CD14-positive monocyte (primary cell): Measurements from ENCODE around the gene CCDC149. TPM values are rescaled to one million over a fixed set of nuclear protein-coding genes. Genes with fewer than 3 reads are reported as not detected.

Source experiments
- DNase-seq, 3 donors: peaks; one replicate each; pipeline ENCODE4 v3.0.0-alpha.2; 2011 to 2022
- H2AFZ ChIP-seq: 2 replicates; pipeline ENCODE4 v1.6.0; 2012; ENCODE audit warnings: mild to moderate bottlenecking, low read depth, low read length, inconsistent platforms; ENCODE audit not compliant: insufficient read depth, poor library complexity, severe bottlenecking
- H3K27ac ChIP-seq, 2 donors: 1 replicate in 1 of 2; 2 replicates in 1 of 2; pipeline ENCODE4 v1.5.1; 2012 to 2013; ENCODE audit warnings: low read length in 2 of 2, control low read depth in 1 of 2, inconsistent platforms in 1 of 2, low read depth in 1 of 2, mild to moderate bottlenecking in 1 of 2
- H3K27me3 ChIP-seq, 2 donors: one replicate each; pipeline versions ENCODE4 v1.6.0 to v1.6.1; 2011 to 2013; ENCODE audit warnings: low read length in 2 of 2; ENCODE audit not compliant: control insufficient read depth in 2 of 2, insufficient read depth in 2 of 2
- H3K36me3 ChIP-seq, 2 donors: replicated peaks in 1 of 2; 1 replicate in 1 of 2; 2 replicates in 1 of 2; pipeline versions ENCODE4 v1.5.1 to v1.6.1; 2012 to 2013; ENCODE audit warnings: low read length in 2 of 2, control low read depth in 1 of 2, inconsistent platforms in 1 of 2, mild to moderate bottlenecking in 1 of 2; ENCODE audit not compliant: insufficient read depth in 2 of 2, control insufficient read depth in 1 of 2
- H3K4me1 ChIP-seq, 2 donors: 1 replicate in 1 of 2; 2 replicates in 1 of 2; pipeline versions ENCODE4 v1.5.1 to v1.6.1; 2012 to 2013; ENCODE audit warnings: low read length in 2 of 2, control low read depth in 1 of 2, inconsistent platforms in 1 of 2, mild to moderate bottlenecking in 1 of 2, moderate library complexity in 1 of 2; ENCODE audit not compliant: insufficient read depth in 2 of 2, control insufficient read depth in 1 of 2
- H3K4me2 ChIP-seq: replicated peaks from 2 replicates; pipeline ENCODE3; 2012; ENCODE audit warnings: low read length, moderate library complexity, mild to moderate bottlenecking; ENCODE audit not compliant: poor library complexity, severe bottlenecking; ENCODE audit errors: extremely low read depth
- H3K4me3 ChIP-seq, 3 experiments: fragments of 200-600 bp in 1 of 3; sonication (generic) in 1 of 3; replicated peaks in 1 of 3; 1 replicate in 2 of 3; 2 replicates in 1 of 3; pipeline ENCODE4 v1.5.1; 2011 to 2013; ENCODE audit warnings: low read length in 3 of 3, mild to moderate bottlenecking in 3 of 3, control low read depth in 2 of 3, low read depth in 2 of 3, inconsistent platforms in 1 of 3, moderate library complexity in 1 of 3
- H3K79me2 ChIP-seq: 2 replicates; pipeline ENCODE4 v1.6.0; 2012; ENCODE audit warnings: mild to moderate bottlenecking, control low read depth, inconsistent platforms, low read length, moderate library complexity; ENCODE audit not compliant: insufficient read depth
- H3K9ac ChIP-seq: 2 replicates; pipeline ENCODE4 v1.6.0; 2017; ENCODE audit warnings: low read length, mild to moderate bottlenecking; ENCODE audit not compliant: insufficient read depth, poor library complexity, severe bottlenecking
- H3K9me3 ChIP-seq, 2 donors: replicated peaks in 1 of 2; 1 replicate in 1 of 2; 2 replicates in 1 of 2; pipeline versions ENCODE4 v1.5.1 to v1.6.1; 2012 to 2013; ENCODE audit warnings: low read length in 2 of 2, control low read depth in 1 of 2; ENCODE audit not compliant: control insufficient read depth in 1 of 2, insufficient read depth in 1 of 2
- H4K20me1 ChIP-seq: 2 replicates; pipeline ENCODE4 v1.6.0; 2012; ENCODE audit warnings: mild to moderate bottlenecking, low read length, control low read depth, moderate library complexity; ENCODE audit not compliant: insufficient read depth
- H3K27ac Mint-ChIP-seq, 7 donors: one replicate each; pipeline ENCODE4 v1.8.0; 2020; ENCODE audit warnings: mild to moderate bottlenecking in 7 of 7, mixed read lengths in 7 of 7, moderate library complexity in 6 of 7, inconsistent platforms in 2 of 7
- H3K27me3 Mint-ChIP-seq, 3 donors: one replicate each; pipeline ENCODE4 v1.8.0; 2021 to 2022; ENCODE audit warnings: low read depth in 3 of 3, mild to moderate bottlenecking in 3 of 3, mixed read lengths in 3 of 3, moderate library complexity in 3 of 3, inconsistent platforms in 1 of 3
- H3K36me3 Mint-ChIP-seq, 2 donors: one replicate each; pipeline ENCODE4 v1.8.0; 2020; ENCODE audit warnings: mixed read lengths in 2 of 2, inconsistent platforms in 1 of 2, mild to moderate bottlenecking in 1 of 2
- H3K4me1 Mint-ChIP-seq: one replicate; pipeline ENCODE4 v1.8.0; 2020; ENCODE audit warnings: mild to moderate bottlenecking, mixed read lengths
- H3K4me3 Mint-ChIP-seq, 2 donors: one replicate each; pipeline ENCODE4 v1.8.0; 2020; ENCODE audit warnings: mild to moderate bottlenecking in 2 of 2, mixed read lengths in 2 of 2, moderate library complexity in 1 of 2
- H3K9me3 Mint-ChIP-seq, 7 donors: one replicate each; pipeline ENCODE4 v1.8.0; 2020 to 2022; ENCODE audit warnings: mixed read lengths in 7 of 7, mild to moderate bottlenecking in 6 of 7, moderate library complexity in 6 of 7, inconsistent platforms in 2 of 7
- WGBS: methylation state at CpG from one replicate; pipeline ENCODE4 v1.1.5; 2013; ENCODE audit warnings: missing lambda C conversion rate; ENCODE audit not compliant: insufficient coverage; 5-methylcytosine and 5-hydroxymethylcytosine counted together
- intact Hi-C, 2 donors: fragments of 100-400 bp; cut with micrococcal nuclease; formaldehyde crosslinking; loops; one replicate each; pipeline versions ENCODE4 v1.15.0 to v1.15.1; 2023
- polyA plus RNA-seq, 3 donors: library from polyadenylated mRNA; depleted of rRNA in 1 of 3; unstranded in 2 of 3; stranded (reverse) in 1 of 3; fragments of 300-500 nt in 2 of 3; fragments of >200 nt in 1 of 3; fragmentation: Illumina TruSeq in 2 of 3; gene quantifications; 1 replicate in 2 of 3; 2 replicates in 1 of 3; pipeline ENCODE4 v1.2.3, GENCODE V29; 2012 to 2021
- TF ChIP-seq, protein P1 (sequence below): fragments of 200-600 bp; IDR thresholded peaks from one replicate; pipeline ENCODE4 v1.8.0; 2022; ENCODE audit warnings: antibody characterized with exemption, mild to moderate bottlenecking

The CCDC149 gene
- polyA plus RNA-seq, 3 donors = 5.5 to 15.8 (median 14.9) TPM

DNA sequence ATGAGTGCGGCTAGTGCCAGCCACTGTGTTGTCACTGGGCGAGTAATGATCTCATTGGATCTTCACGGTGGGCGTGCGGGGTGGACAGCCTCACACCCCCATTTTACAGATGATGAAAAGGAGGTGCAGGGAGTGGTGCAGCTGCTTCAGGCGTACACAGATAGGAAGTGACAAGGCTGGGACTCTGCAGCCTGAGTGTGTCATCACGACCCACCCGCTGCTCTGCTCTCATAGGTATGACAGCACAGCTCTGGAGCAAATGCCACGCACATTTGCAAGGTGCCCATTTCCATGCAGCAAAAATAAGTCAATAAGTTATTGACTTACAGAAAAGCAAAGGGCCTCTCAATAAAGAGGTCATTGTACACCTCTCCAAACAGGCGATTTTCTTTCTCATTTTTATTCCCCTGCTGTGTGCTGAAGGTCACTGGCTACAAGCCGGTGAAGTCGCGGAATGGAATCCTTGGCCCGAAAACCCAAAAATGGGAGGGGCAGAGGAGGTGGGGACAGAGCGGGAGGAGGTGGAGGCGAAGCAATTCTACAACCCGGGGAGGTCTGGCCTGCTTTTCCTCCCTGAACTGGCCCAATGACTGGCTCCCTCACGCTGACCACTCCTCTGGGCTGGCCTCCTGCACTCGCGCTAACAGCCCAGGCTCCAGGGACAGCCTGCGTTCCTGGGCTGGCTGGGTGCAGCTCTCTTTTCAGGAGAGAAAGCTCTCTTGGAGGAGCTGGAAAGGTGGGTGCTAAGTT, 117.8 kb downstream of the CCDC149 start, which contains the start of gene SOD3:
SOD3 (plus strand) TSS at position 658 of the 750 bp plus-strand sequence. CDS start 3,949 bp downstream, outside the sequence.
- H3K4me3 ChIP-seq = peak within 1 kb of the TSS in 1 of 3 experiments; percentile 44
- no peak within 1 kb of the TSS for H3K27ac ChIP-seq
- H3K36me3 ChIP-seq = no peaks in the 10 kb centered on the region
- peaks cover 20 to 32% of the 10 kb centered on the region in 2 donors for H3K27me3 ChIP-seq
- DNase-seq = no peak
- no peak within 1 kb of the TSS for H3K9ac ChIP-seq
- peaks cover 0 to 10% (median 2%) of the 10 kb centered on the region in 7 donors for H3K9me3 Mint-ChIP-seq
- intact Hi-C loops = no loop called here
- H3K9me3 ChIP-seq = peaks cover 0 to 4% of the 10 kb centered on the region in 2 donors
- peak within 1 kb of the TSS; percentile 43 for H3K4me2 ChIP-seq
- H3K4me1 ChIP-seq = peaks cover 18 to 25% of the 10 kb centered on the region in 2 donors
- H3K4me1 Mint-ChIP-seq = peaks cover 24% of the 10 kb centered on the region
- no peaks in the 10 kb centered on the region for H4K20me1 ChIP-seq
- H3K79me2 ChIP-seq = no peaks in the 10 kb centered on the region
- H3K36me3 Mint-ChIP-seq = peaks cover 0 to 6% of the 10 kb centered on the region in 2 donors
- TF ChIP-seq, protein P1, sequence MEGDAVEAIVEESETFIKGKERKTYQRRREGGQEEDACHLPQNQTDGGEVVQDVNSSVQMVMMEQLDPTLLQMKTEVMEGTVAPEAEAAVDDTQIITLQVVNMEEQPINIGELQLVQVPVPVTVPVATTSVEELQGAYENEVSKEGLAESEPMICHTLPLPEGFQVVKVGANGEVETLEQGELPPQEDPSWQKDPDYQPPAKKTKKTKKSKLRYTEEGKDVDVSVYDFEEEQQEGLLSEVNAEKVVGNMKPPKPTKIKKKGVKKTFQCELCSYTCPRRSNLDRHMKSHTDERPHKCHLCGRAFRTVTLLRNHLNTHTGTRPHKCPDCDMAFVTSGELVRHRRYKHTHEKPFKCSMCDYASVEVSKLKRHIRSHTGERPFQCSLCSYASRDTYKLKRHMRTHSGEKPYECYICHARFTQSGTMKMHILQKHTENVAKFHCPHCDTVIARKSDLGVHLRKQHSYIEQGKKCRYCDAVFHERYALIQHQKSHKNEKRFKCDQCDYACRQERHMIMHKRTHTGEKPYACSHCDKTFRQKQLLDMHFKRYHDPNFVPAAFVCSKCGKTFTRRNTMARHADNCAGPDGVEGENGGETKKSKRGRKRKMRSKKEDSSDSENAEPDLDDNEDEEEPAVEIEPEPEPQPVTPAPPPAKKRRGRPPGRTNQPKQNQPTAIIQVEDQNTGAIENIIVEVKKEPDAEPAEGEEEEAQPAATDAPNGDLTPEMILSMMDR = no peak
- peaks cover 21 to 33% (median 27%) of the 10 kb centered on the region in 3 donors for H3K27me3 Mint-ChIP-seq
- H2AFZ ChIP-seq = no peak within 1 kb of the TSS
- peak within 1 kb of the TSS in 1 of 2 donors; percentile 80 for H3K4me3 Mint-ChIP-seq
- 90% methylated on average over 9 of the region's 21 CpGs for WGBS
- no peak within 1 kb of the TSS for H3K27ac Mint-ChIP-seq

GRCh38 chr4:24794480-24794879, 118.4 kb downstream of the CCDC149 start:
- Histone ChIP-seq H3K27me3 (peaks cover 20 to 29% of the 10 kb centered on the region in 2 donors), H3K4me2 (peak overlapping the region; percentile 43), H3K36me3 (no peaks in the 10 kb centered on the region), H3K9ac (no peak overlapping the region), H3K9me3 (peaks cover 0 to 3% of the 10 kb centered on the region in 2 donors), H4K20me1 (no peaks in the 10 kb centered on the region), H3K27ac (no peak overlapping the region), H3K4me1 (peaks cover 18 to 19% of the 10 kb centered on the region in 2 donors), H3K4me3 (peak overlapping the region in 1 of 3 experiments; percentile 44), H3K79me2 (no peaks in the 10 kb centered on the region), H2AFZ (no peak overlapping the region)
- WGBS = 97% methylated on average over 7 of the region's 10 CpGs
- peaks cover 0 to 10% (median 2%) of the 10 kb centered on the region in 7 donors for H3K9me3 Mint-ChIP-seq
- intact Hi-C loops = no loop called here
- no peak for DNase-seq
- H3K36me3 Mint-ChIP-seq = peaks cover 0 to 6% of the 10 kb centered on the region in 2 donors
- H3K4me3 Mint-ChIP-seq = peak overlapping the region; percentile 52 to 80
- peaks cover 21 to 27% (median 26%) of the 10 kb centered on the region in 3 donors for H3K27me3 Mint-ChIP-seq
- peaks cover 23% of the 10 kb centered on the region for H3K4me1 Mint-ChIP-seq
- TF ChIP-seq, protein P1 = no peak
- peak overlapping the region in 1 of 7 donors; percentile 56 for H3K27ac Mint-ChIP-seq
